RPMI7951 (cell line): Measurements from ENCODE around the gene PKN2. TPM values are rescaled to one million over a fixed set of nuclear protein-coding genes. Genes with fewer than 3 reads are reported as not detected.
"Not testable (repeated sequence)": the region's sequence is repeated elsewhere in the genome, so short reads cannot be mapped to it uniquely, and the experiment has no call there.

Source experiments
- DNase-seq: peaks from one replicate; pipeline ENCODE4 v3.0.0-alpha.2; 2012; ENCODE audit warnings: low read depth
- total RNA-seq: library from RNA; depleted of rRNA; stranded (reverse); fragments of >200 nt; shearing (Covaris generic); gene quantifications from 2 replicates; pipeline ENCODE4 v1.2.3, GENCODE V29; 2014

Gene PKN2
- total RNA-seq, 1 experiment from 2014 or later = 40.7 TPM

DNA sequence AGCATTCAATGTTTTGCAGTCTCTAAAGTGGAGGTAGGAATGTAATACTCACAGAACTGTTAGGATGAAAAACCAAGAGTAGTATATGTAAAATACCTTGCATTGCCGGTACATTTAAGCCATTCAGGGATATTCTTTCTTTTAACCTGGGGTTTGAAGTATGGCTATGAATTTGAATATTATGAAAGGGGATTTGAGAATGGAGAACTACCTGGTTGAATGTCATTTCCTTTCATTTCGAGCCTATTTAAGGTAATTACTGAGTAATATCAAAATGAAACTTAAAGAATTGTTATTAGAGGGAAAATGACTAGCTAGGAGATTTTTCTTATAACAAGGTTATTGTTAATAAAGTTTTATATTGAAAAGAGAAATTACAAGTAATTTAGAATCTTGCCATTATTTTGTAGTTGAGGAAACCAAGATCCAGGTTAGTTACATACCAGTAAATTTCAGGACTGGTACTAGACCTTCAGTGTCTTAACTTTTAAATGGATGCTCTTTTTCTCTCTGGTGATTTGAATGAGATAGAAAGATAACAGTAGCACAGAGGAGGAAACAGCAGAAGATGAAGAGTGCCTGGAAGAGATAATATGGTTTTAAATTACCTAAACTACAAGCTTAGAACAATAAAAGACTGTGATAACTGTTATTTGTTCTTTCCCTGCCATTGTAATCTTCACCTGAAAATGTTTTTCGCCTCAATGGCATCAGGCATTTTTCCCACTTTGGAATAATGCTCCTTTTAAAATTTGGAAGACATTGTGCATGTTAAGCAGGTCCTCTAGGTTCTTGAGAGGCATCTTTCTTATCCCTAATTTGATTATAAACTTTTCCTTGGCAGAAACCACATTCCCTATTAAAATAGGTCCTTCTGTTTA, 103.2 kb downstream of the PKN2 start:
- no peak for DNase-seq

GRCh38 chr1:88791192-88791591, 107.1 kb downstream of the PKN2 start:
- DNase-seq = no peak

- no peak for DNase-seq
Observed at GRCh38 chr1:88799491-88799890, 115.4 kb downstream of the PKN2 start.

- DNase-seq = peak; percentile 51
Observed at GRCh38 chr1:88800382-88801051, 116.4 kb downstream of the PKN2 start.

- no peak for DNase-seq
Observed at GRCh38 chr1:88801575-88802208, 117.6 kb downstream of the PKN2 start.

DNA sequence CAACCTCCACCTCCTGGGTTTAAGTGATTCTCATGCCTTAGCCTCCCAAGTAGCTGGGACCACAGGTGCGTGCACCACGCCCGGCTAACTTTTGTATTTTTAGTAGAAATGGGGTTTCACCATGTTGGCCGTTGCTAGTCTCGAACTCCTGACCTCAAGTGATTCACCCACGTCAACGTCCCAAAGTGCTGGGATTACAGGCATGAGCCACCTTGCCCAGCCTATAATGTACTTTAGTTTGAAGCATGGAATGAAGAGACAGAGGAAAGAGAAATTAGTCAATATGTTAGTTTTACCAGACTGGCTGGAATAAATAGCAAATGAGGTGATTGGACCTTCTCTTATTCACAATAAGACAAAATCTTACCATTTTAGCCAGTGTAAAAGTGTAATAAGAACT, 118.3 kb downstream of the PKN2 start:
- DNase-seq = no peak

GRCh38 chr1:88802950-88803349, 118.9 kb downstream of the PKN2 start:
- DNase-seq = peak; percentile 19

GRCh38 chr1:88803444-88803843, 119.4 kb downstream of the PKN2 start:
- DNase-seq = no peak

DNA sequence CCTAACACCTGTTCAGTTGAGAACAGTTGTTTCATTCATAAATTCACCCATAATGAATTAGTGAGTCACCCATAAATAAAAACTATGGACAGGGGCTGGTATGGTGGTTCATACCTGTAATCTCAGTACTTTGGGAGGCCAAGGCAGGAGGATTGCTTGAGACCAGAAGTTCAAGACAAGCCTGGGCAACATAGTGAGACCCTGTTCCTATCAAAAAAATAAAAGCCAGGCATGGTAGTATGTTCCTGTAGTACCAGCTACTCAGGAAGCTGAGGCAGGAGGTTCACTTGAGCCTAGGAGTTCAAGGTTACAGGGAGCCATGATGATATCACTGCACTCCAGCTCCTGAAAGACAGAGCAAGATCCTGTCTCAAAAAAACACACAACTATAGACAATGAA, 128.3 kb downstream of the PKN2 start:
- DNase-seq = no peak

- DNase-seq = no peak
Observed at GRCh38 chr1:88813471-88813870, 129.4 kb downstream of the PKN2 start.

GRCh38 chr1:88819642-88820041, 135.6 kb downstream of the PKN2 start:
- not testable (repeated sequence) for DNase-seq

DNA sequence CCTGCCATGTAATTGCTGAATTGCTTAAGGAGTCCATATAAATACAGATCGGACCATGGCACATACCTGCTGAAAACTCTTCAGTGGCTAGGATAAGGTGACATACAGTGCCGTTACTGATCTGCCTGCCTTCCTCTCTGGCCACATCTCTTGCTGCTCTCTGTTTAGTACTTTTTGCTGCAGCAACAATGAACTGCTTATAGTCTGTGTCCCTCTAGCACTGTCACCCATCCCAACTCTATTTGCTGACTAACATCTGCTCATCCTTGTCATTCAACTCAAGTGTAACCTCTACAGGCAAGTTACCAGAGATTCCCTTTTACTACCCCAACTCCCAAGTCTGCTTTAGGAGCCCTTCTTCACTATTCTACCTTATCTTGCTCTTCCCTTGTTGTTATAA, 141.6 kb downstream of the PKN2 start:
- no peak for DNase-seq

DNA sequence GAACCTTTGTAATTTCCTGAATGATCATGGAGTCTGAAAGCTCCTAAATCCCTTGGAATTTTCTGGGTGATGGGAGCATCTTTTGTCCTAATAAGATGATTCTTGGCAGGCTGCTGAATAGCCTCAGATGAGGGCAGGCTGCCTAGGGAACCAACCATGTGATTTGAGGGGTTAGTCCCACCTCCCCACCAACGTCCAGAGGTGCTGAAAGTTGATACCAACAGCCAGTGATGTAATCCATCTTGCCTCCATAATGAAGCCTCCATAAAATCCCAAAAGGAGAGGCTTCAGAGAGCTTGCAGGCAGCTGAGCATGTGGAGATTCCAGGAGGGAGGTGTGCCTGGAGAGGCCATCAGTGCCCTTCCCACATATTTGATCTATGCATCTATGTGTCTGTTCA, 163.6 kb downstream of the PKN2 start:
- DNase-seq = no peak

DNA sequence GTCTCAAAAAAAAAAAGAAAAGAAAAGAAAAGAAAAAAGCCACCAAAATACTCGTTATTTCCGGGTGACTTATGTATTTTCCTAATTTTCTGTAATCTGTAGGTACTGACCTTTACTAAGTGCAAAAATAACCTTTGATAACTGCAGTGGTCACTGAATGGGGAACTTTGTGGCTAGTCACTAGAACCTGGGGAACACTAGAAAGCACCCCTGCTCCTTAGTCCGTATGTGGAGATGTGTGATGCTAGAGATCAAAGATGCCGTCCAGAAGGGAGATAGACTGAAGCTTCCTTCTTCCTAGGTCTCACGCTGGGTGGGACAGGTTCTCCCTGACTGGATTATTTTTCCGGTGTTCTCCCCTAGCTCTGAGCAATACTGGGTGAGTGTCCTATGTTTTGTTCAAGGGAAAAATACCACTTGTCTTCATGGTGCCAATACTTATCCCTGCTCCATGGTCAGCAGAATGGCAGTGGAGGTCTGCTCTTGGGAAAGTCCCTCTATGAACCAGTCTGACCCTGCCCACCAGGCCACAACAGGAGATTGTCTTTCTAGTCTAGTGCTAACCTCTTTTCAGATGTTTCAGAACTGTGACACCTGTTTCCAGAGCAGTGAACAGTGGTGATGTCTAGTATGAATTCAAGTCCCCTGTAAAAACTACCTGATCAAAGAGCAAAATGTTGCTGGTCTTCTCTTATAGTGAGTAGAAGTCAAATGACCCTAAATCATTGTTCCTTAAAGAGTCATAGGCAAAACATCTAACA, 167.4 kb downstream of the PKN2 start:
- DNase-seq = no peak

DNA sequence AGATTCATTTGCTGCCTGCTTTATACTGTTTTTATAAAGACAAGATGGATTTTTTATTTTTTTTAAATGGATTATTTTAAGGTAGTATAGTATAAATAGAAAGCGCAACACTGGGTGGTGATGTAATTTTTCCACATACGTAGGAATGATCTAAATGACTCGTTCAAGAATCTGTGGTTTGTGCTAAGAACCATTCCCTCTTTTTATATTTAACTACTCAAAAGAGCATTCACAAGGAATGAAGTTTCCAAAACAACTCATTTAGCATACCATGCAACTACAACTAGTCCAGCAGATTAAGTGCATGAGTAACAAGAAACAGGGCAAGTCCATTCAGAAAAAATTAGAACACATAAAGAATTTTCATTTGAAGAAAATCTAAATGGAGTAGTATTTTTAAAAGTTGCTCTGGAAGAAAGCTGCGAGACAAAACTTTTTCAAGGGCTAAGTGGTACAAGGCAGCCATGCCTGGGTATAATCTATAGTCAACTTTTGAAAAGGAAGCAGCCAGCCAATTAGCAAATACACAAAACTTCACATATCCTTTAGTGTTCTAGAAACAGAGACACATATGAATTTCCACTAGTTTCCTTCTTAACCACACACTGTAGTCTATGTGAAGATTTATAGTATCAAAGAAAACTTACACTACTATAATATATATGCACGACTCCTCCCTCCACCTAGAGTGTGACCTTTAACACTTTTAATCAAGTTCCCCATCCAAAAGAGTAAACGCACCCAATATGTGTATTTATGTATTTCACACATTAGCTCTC, 183.9 kb downstream of the PKN2 start:
- DNase-seq = peak; percentile 34

DNA sequence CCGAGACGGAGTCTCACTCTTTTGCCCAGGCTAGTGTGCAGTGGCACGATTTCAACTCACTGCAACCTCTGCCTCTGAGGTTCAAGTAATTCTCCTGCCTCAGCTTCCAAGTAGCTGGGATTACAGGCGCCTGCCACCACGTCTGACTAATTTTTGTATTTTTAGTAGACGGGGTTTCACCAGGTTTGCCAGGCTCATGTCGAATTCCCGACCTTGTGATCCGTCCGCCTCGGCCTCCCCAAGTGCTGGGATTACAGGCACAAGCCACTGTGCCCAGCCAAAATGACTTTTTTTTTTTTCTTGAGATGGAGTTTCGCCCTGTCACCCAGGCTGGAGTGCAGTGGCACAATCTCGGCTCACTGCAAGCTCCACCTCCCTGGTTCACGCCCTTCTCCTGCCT, 185.6 kb downstream of the PKN2 start:
- DNase-seq = not testable (repeated sequence)

GRCh38 chr1:88873737-88874349, 189.8 kb downstream of the PKN2 start:
- DNase-seq = no peak

- no peak for DNase-seq
Observed at GRCh38 chr1:88875595-88875994, 191.5 kb downstream of the PKN2 start.

DNA sequence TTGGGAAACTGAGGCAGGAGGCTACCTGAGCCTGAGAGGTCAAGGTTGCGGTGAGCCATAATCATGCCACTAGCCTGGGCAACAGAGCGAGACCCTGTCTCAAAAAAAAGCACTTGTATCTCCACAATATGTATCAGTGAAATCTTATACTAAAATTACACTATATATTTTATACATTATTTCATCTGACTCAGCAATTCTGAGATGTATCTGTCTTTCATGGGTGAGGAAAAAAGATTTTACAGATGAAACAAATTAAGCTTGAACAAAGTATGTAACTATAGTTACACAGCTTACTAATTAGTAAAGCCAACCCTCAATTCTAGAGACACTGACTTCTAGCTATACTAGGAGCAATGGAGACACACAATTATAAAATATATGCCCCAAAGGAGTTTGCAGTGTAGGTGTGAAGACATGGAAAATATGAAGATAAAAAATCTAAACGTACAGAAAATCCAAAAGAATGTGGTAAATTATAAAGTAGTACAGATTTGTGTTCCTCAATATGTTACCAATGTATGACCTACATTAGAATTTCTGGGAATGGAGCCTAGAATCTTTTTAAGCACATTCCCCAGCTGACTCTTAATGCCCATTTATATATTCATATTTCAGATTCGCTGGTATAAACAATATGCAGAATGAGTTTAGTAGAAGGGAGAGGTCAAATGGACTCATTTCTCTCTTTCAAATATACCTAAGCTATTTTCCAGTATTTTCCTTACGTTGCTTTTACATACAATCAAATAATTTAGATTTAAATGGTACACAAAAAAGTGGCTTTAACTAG, 192.7 kb downstream of the PKN2 start:
- no peak for DNase-seq

GRCh38 chr1:88877382-88877825, 193.3 kb downstream of the PKN2 start:
- peak; percentile 27 for DNase-seq
